Measurements from ENCODE around the gene BOK. TPM values are rescaled to one million over a fixed set of nuclear protein-coding genes. Genes with fewer than 3 reads are reported as not detected.

The BOK gene
- total RNA-seq, 1 donor from 2014 or later = 56.4 TPM

GRCh38 chr2:241541564-241542277 lies 16.8 kb upstream of the BOK start:
- Histone ChIP-seq H3K27me3 (no peaks in the 10 kb centered on the region), H3K36me3 (no peaks in the 10 kb centered on the region), H3K4me3 (peak overlapping the region; percentile 13), H3K27ac (no peak overlapping the region), H3K9me3 (no peaks in the 10 kb centered on the region), H3K4me1 (peaks cover 15% of the 10 kb centered on the region)
- TF ChIP-seq, protein P1, sequence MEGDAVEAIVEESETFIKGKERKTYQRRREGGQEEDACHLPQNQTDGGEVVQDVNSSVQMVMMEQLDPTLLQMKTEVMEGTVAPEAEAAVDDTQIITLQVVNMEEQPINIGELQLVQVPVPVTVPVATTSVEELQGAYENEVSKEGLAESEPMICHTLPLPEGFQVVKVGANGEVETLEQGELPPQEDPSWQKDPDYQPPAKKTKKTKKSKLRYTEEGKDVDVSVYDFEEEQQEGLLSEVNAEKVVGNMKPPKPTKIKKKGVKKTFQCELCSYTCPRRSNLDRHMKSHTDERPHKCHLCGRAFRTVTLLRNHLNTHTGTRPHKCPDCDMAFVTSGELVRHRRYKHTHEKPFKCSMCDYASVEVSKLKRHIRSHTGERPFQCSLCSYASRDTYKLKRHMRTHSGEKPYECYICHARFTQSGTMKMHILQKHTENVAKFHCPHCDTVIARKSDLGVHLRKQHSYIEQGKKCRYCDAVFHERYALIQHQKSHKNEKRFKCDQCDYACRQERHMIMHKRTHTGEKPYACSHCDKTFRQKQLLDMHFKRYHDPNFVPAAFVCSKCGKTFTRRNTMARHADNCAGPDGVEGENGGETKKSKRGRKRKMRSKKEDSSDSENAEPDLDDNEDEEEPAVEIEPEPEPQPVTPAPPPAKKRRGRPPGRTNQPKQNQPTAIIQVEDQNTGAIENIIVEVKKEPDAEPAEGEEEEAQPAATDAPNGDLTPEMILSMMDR (IDR thresholded peaks at IDR 0.05) = no peak
- intact Hi-C loops (cut with DNase I) = no loop called here
- ATAC-seq (peak; percentile 2), DNase-seq (no peak)

DNA sequence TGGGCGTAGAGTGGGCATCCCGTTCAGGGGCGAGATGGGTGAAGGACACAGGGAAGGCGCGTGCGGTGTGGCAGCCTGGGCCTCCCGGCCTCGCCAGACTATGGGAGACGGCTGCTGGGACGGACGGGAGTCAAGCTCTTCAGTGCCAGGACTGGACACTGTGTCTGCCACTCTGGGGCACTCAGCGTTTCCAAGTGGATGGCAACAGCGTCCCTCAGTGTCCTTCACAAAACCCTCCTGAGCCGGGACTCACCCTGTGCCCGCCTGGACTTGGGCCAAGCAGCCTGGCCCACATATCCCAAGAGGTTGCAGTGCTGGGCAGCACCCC lies 16.3 kb upstream of the BOK start:
- Histone ChIP-seq H3K9me3 (no peaks in the 10 kb centered on the region), H3K27me3 (no peaks in the 10 kb centered on the region), H3K4me3 (no peak overlapping the region), H3K36me3 (no peaks in the 10 kb centered on the region), H3K27ac (no peak overlapping the region), H3K4me1 (peaks cover 18% of the 10 kb centered on the region)
- ATAC-seq (peak; percentile 47), DNase-seq (peak; percentile 85)
- intact Hi-C loops (cut with DNase I) = no loop called here
- TF ChIP-seq, protein P1 (IDR thresholded peaks at IDR 0.05) = no peak

GRCh38 chr2:241545106-241545505 lies 13.4 kb upstream of the BOK start:
- Histone ChIP-seq H3K36me3 (no peaks in the 10 kb centered on the region), H3K27ac (no peak overlapping the region), H3K9me3 (no peaks in the 10 kb centered on the region), H3K27me3 (no peaks in the 10 kb centered on the region), H3K4me3 (no peak overlapping the region), H3K4me1 (peaks cover 34% of the 10 kb centered on the region)
- DNase-seq (no peak), ATAC-seq (no peak)
- TF ChIP-seq, protein P1 (IDR thresholded peaks at IDR 0.05) = no peak
- intact Hi-C loops (cut with DNase I) = no loop called here

DNA sequence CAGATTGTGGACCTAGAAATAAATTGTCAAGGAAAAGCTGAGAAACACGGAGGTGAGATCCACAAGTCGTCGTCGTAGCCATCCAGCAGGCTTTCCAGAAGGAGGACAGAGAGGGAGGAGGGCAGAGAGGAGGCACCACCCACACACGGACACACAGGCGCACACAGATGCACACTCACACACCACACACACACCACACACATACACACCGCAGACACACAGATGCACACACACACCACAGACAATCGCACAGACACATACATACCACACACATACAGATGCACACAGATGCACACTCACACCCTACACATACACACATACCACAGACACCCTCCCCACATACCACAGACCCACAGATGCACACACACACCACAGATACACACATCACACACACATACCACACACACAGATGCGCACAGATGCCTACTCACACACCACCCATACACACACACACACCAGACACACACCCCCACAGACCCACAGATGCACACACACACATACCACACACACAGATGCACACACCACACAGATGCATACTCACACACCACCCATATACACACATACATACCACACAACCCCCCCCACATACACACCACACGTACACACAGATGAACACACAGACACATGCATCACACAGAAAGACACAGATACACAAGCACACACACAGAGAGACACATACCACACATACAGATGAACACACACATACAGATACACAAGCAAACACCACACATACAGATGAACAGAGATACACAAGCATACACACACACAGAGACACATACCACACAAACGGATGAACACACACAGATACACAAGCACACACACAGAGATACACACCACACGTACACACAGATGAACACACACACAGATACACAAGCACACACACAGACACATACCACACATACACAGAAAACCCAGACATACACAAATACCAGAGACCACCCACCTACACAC lies 12.7 kb upstream of the BOK start:
- peaks cover 34% of the 10 kb centered on the region for H3K4me1 ChIP-seq
- H3K9me3 ChIP-seq = no peaks in the 10 kb centered on the region
- H3K4me3 ChIP-seq = no peak overlapping the region
- H3K36me3 ChIP-seq = no peaks in the 10 kb centered on the region
- H3K27me3 ChIP-seq = no peaks in the 10 kb centered on the region
- ATAC-seq (no peak), DNase-seq (no peak)
- H3K27ac ChIP-seq = peak overlapping the region; percentile 47
- intact Hi-C loops (cut with DNase I) = no loop called here
- TF ChIP-seq, protein P1 (IDR thresholded peaks at IDR 0.05) = no peak

DNA sequence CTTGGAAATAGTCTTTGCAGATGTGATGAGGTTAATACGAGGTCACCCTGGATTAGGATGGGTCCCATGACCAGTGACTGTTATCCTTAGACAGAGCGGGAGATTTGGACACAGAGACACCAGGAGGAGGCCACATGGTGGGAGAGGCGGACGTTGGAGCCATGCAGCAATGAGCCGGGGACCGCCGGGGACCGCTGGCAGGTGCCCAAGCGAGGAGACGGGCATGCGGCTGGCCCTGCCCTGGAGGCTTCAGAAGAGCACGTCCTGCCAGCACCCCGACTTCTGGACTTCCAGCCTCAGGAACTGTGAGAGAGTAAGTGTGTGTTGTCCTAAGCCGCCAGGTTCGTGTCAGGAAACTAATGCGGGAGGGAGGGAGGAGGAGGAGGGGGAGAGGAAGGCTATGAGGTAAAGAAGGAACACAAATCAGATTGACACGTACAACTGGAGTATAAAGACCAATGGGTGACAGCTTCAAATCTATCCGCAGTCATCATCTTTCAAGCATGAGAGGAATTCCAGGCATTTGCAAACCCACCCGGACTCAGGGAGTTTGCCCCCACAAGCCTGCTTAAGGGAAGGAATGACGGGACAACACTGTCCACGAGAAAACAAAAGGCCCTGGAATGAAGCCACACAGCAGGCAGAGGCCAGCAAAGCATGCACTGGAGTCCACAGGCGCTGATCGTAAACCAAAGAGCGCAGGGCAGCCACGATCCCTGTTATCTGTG lies 11.6 kb upstream of the BOK start:
- H3K27me3 ChIP-seq = no peaks in the 10 kb centered on the region
- H3K9me3 ChIP-seq = no peaks in the 10 kb centered on the region
- ATAC-seq = no peak
- H3K4me3 ChIP-seq = peak overlapping the region; percentile 1
- H3K4me1 ChIP-seq = peaks cover 34% of the 10 kb centered on the region
- intact Hi-C loops (cut with DNase I) = no loop called here
- TF ChIP-seq, protein P1 (IDR thresholded peaks at IDR 0.05) = no peak
- no peaks in the 10 kb centered on the region for H3K36me3 ChIP-seq
- H3K27ac ChIP-seq = peak overlapping the region; percentile 47
- no peak for DNase-seq

Measured in upper lobe of right lung (tissue), 1 donor.